HEK293T (cell line): ENCODE results near the gene FRMD4B.
A peak's percentile ranks its signal among the peaks of the same experiment; 100 is the strongest.

Source experiments
- CTCF ChIA-PET: fragments of 350-600 bp; formaldehyde crosslinking; extraction: SDS; loops from one replicate; lab custom pipeline; 2021; ENCODE audit warnings: antibody characterized with exemption, inconsistent platforms; lab: Yijun Ruan, JAX
- POLR2A ChIA-PET: fragments of 350-600 bp; formaldehyde crosslinking; extraction: SDS; loops from one replicate; lab custom pipeline; 2020; ENCODE audit warnings: antibody characterized with exemption, inconsistent platforms; lab: Yijun Ruan, JAX
- DNase-seq: peaks from one replicate; pipeline ENCODE4 v3.0.0; 2012; ENCODE audit warnings: mixed read lengths; ENCODE audit errors: extremely low spot score
- ARNT ChIP-seq: fragments of 450-650 bp; IDR thresholded peaks from 2 replicates; pipeline ENCODE4 v1.6.1; 2017; ENCODE audit warnings: mild to moderate bottlenecking
- BHLHE40 ChIP-seq: fragments of 450-650 bp; IDR thresholded peaks from 2 replicates; pipeline ENCODE4 v1.6.1; 2016; ENCODE audit warnings: mild to moderate bottlenecking, moderate library complexity, borderline replicate concordance
- CTBP1 ChIP-seq: fragments of 450-650 bp; IDR thresholded peaks from 2 replicates; pipeline ENCODE4 v1.6.1; 2016; ENCODE audit warnings: borderline replicate concordance
- ELF4 ChIP-seq: fragments of 450-650 bp; IDR thresholded peaks from 2 replicates; pipeline ENCODE4 v1.6.1; 2017; ENCODE audit warnings: antibody characterized with exemption
- FOXA1 ChIP-seq: fragments of 450-650 bp; IDR thresholded peaks from 2 replicates; pipeline ENCODE4 v1.6.1; 2016; ENCODE audit warnings: mild to moderate bottlenecking
- FOXK2 ChIP-seq: fragments of 450-650 bp; IDR thresholded peaks from 2 replicates; pipeline ENCODE4 v1.6.1; 2016; ENCODE audit warnings: mild to moderate bottlenecking
- FOXM1 ChIP-seq: fragments of 450-650 bp; IDR thresholded peaks from 2 replicates; pipeline ENCODE4 v1.6.1; 2017; ENCODE audit warnings: mild to moderate bottlenecking, borderline replicate concordance
- HDGF ChIP-seq: fragments of 450-650 bp; IDR thresholded peaks from 2 replicates; pipeline ENCODE4 v1.6.1; 2017; ENCODE audit warnings: antibody characterized with exemption, borderline replicate concordance
- L3MBTL2 ChIP-seq: fragments of 450-650 bp; conservative IDR thresholded peaks from 2 replicates; pipeline ENCODE4 v1.6.1; 2016; ENCODE audit warnings: mild to moderate bottlenecking
- LEF1 ChIP-seq: fragments of 450-650 bp; IDR thresholded peaks from 2 replicates; pipeline ENCODE4 v1.6.1; 2017; ENCODE audit warnings: mild to moderate bottlenecking, borderline replicate concordance
- NFRKB ChIP-seq: fragments of 450-650 bp; IDR thresholded peaks from 2 replicates; pipeline ENCODE4 v1.6.1; 2016; ENCODE audit warnings: mild to moderate bottlenecking, moderate library complexity
- SP1 ChIP-seq: fragments of 450-650 bp; IDR thresholded peaks from 2 replicates; pipeline ENCODE4 v1.6.1; 2017
- SUZ12 ChIP-seq: fragments of 450-650 bp; IDR thresholded peaks from 2 replicates; pipeline ENCODE4 v1.6.1; 2016; ENCODE audit warnings: mild to moderate bottlenecking
- TARDBP ChIP-seq: fragments of 450-650 bp; IDR thresholded peaks from 2 replicates; pipeline ENCODE4 v1.6.1; 2016
- ZNF384 ChIP-seq: fragments of 450-650 bp; IDR thresholded peaks from 2 replicates; pipeline ENCODE4 v1.6.1; 2016
- TF ChIP-seq, protein P1 (sequence below): fragments of 450-650 bp; IDR thresholded peaks from 2 replicates; pipeline ENCODE4 v1.6.1; 2016

FRMD4B gene

DNA sequence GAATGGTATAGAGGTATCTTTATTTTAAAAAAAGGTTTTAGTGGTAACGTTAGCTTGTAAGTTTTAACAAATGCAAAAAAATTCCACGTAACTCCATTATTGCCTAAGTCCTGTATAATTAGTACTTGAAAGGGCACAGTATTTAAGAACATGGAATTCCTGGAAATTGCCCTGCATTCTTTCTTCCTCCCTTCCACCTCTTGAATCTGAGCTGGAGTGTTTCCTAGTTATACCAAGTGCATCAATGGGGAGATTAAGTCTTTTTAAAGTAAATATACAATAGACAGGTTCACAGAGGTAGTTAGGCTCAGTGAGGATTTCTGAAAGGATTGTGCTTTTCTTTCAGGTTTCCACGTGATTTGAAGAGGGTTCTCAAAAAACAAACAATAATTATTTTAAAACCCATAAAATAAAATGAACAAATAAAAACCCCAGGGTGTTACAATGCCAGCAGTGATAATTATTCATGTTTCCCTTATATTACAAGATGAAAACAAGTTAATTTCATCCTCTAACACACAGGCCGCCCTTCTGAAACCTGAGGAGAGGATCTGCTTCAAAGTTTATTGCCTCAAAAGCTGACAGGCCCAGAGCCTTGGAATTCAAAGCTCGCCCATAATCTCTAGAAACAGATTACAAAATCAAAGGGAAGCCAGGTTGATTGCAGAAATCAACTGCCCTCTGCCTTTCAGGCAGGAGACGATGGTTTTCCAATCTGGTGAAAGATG, 134.6 kb downstream of the FRMD4B start:
- POLR2A ChIA-PET, result no interaction called here
- CTCF ChIA-PET, result interaction anchor here (1.9 kb wide), 1 partner anchor 55 kb away, joined by 6 read pairs; no protein-coding TSS in a partner anchor
- DNase-seq, result peak; percentile 34
- TF ChIP-seq, protein P1, sequence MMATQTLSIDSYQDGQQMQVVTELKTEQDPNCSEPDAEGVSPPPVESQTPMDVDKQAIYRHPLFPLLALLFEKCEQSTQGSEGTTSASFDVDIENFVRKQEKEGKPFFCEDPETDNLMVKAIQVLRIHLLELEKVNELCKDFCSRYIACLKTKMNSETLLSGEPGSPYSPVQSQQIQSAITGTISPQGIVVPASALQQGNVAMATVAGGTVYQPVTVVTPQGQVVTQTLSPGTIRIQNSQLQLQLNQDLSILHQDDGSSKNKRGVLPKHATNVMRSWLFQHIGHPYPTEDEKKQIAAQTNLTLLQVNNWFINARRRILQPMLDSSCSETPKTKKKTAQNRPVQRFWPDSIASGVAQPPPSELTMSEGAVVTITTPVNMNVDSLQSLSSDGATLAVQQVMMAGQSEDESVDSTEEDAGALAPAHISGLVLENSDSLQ, result peak; percentile 62; the same call in 1 of the 2 replicates
- TF ChIP-seq L3MBTL2, result no peak

DNA sequence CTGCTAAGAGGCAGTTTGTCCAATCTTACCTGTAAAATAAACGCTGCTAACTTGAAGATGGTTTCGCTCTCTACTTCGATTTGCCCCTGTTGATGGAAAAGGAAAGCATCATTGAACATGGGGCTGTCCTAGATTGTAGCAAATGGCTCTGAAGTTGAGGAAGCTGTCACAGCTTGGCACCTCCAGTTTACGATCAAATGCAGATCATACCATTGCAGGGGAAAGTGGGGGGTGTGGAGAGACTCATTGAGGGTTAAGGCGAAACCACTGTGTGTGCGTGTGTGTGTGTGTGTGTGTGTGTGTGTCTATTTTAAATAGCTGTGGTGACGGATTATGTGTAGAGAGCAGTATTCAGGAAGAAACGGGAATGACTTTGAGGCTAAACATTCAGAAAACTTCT, 135.9 kb downstream of the FRMD4B start:
- POLR2A ChIA-PET, result interaction anchor here (0.8 kb wide), 1 partner anchor 128 kb away, joined by 3 read pairs; the partner anchor contains the start of gene LMOD3
- TF ChIP-seq ZNF384, result no peak
- no peak for TF ChIP-seq FOXM1
- no peak for TF ChIP-seq ELF4
- TF ChIP-seq SUZ12, result no peak
- TF ChIP-seq LEF1, result no peak
- TF ChIP-seq TARDBP, result no peak
- TF ChIP-seq BHLHE40, result peak; percentile 56; the same call in 1 of the 2 replicates
- TF ChIP-seq, protein P1, result peak; percentile 67
- peak; percentile 64 for DNase-seq

DNA sequence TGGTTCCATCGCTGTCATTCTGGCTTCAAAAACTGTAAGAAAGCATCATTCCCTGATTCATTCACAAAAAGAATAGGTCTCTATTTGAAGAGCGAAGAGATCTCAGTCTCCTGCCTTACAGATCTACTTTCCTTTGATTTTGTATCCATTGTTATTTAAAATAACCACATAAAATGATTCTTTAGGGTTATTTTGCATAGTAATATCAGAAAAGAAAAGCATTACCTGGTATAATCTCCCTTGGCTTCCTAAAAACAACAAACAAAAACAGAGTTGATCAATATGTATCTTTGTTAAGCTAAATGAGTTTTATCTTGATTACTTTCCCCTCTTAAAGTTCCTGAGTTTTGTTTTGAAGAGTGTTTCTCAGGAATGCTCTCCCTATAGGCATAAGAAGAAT, 136.9 kb downstream of the FRMD4B start:
- ChIA-PET POLR2A (interaction anchor here (0.8 to 1.1 kb wide), 2 partner anchors 50 to 62 kb away, joined by 3 to 4 read pairs; no protein-coding TSS in a partner anchor), CTCF (no interaction called here)
- no peak for DNase-seq
- TF ChIP-seq FOXA1 (no peak), NFRKB (no peak), FOXK2 (no peak), ZNF384 (no peak), TARDBP (no peak)

More for the DNA sequence above, 135.9 kb downstream of the FRMD4B start:
- CTCF ChIA-PET, result interaction anchor here (0.5 to 1.9 kb wide), 3 partner anchors 12 to 114 kb away, joined by 4 to 7 read pairs (median 6); no protein-coding TSS in a partner anchor

DNA sequence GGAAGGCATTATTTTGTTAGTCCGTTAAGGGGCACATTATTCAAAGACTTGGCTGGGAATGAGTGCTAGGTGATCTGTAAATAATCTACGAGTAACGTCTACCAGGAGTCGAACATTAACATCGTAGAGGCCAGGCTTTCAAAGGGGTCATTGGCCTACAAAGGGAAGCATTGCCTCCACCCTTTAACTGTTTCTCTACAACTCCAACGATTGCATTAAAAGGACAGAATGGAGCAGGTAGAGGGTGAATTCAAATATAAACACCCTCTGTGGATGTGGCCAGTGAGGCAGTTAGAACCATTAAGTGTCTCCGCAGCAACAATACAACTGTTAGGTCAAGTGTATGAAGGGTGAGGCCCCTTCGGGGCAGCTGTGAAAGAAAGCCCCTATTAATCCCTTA, 137.5 kb downstream of the FRMD4B start:
- ChIA-PET CTCF (no interaction called here), POLR2A (interaction anchor here (0.8 to 1.1 kb wide), 2 partner anchors 49 to 62 kb away, joined by 3 to 4 read pairs; no protein-coding TSS in a partner anchor)
- TF ChIP-seq SP1, result no peak
- no peak for TF ChIP-seq FOXK2
- no peak for TF ChIP-seq LEF1
- TF ChIP-seq NFRKB, result no peak
- no peak for TF ChIP-seq HDGF
- TF ChIP-seq FOXA1, result no peak
- TF ChIP-seq TARDBP, result no peak
- no peak for TF ChIP-seq SUZ12
- no peak for TF ChIP-seq L3MBTL2
- TF ChIP-seq, protein P1, result no peak
- no peak for TF ChIP-seq ZNF384
- TF ChIP-seq ARNT, result no peak
- TF ChIP-seq ELF4, result no peak
- no peak for TF ChIP-seq CTBP1
- no peak for TF ChIP-seq FOXM1
- no peak for TF ChIP-seq BHLHE40
- DNase-seq, result no peak

DNA sequence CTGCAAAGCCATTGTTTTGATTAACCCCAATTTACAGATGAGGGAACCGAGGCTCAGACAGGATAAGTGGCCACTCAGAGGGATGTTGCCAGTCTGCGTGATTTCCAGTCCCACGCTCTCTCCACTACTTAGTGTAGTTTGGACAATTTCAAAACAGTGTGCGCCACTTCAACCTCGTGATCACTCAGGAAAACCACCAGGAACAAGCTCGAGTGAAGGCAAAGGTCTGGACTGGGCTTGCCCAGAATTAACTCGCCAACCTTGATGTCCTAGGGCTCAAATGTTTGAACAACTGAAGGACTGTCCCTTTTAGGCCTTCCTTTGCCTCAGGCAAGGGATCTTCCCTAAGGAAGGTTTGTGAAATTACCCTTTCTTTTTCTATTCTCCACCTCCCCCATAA, 139.3 kb downstream of the FRMD4B start:
- no peak for TF ChIP-seq ZNF384
- no peak for TF ChIP-seq FOXM1
- TF ChIP-seq L3MBTL2, result no peak
- TF ChIP-seq NFRKB, result no peak
- TF ChIP-seq, protein P1, result no peak
- TF ChIP-seq FOXK2, result no peak
- TF ChIP-seq BHLHE40, result no peak
- TF ChIP-seq TARDBP, result no peak
- no peak for TF ChIP-seq HDGF
- TF ChIP-seq SP1, result no peak
- TF ChIP-seq ELF4, result no peak
- TF ChIP-seq ARNT, result no peak
- TF ChIP-seq CTBP1, result no peak
- TF ChIP-seq FOXA1, result no peak
- no peak for TF ChIP-seq SUZ12
- no peak for TF ChIP-seq LEF1
- ChIA-PET POLR2A (interaction anchor here (1.4 kb wide), 1 partner anchor 42 kb away, joined by 4 read pairs; no protein-coding TSS in a partner anchor), CTCF (no interaction called here)
- DNase-seq, result no peak

DNA sequence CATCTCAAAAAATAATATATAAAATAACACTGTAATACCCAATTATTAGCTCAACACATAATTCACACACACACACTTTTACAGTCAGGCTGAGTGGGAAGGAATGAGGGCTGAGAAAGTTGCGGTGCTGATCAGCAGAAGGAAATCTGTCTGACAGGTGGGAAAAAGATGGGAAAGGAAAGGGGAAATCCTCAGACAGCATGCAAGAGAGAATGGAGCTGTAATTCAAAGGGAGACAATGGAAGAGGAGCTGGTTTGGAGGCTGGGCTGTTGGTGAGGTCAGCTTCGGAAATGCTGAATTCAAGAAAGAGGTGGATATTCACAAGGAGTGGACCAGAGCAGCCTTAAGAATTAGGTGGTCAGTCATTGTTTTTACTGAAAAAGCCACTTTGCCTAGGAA, 141.8 kb downstream of the FRMD4B start:
- TF ChIP-seq HDGF (no peak), LEF1 (no peak), NFRKB (no peak), SUZ12 (no peak), FOXK2 (no peak), L3MBTL2 (no peak), FOXM1 (no peak)
- CTCF ChIA-PET, result interaction anchor here (0.7 to 1.0 kb wide), 2 partner anchors 62 to 251 kb away, joined by 3 read pairs; no protein-coding TSS in a partner anchor

More for the DNA sequence above, 141.8 kb downstream of the FRMD4B start:
- DNase-seq, result no peak
- POLR2A ChIA-PET, result no interaction called here
